B cell (primary cell): Measurements from ENCODE around the gene TTPAL. TPM values are rescaled to one million over a fixed set of nuclear protein-coding genes. Genes with fewer than 3 reads are reported as not detected.

Experiments
- ATAC-seq: fragments of 200-7000 bp; cut with Tn5 transposase; one replicate; pipeline ENCODE4 v1.10.0; 2021; ENCODE audit warnings: low read depth, mild to moderate bottlenecking, moderate number of reproducible peaks, moderate library complexity
- CTCF ChIA-PET: fragments of 350-600 bp; sonication (Branson Sonifier 250); formaldehyde crosslinking; loops from one replicate; lab custom pipeline; 2021; ENCODE audit warnings: antibody characterized with exemption, inconsistent platforms; lab: Charles Lee
- POLR2A ChIA-PET: fragments of 350-600 bp; sonication (Branson Sonifier 250); formaldehyde crosslinking; loops from one replicate; lab custom pipeline; 2021; ENCODE audit warnings: antibody characterized with exemption; lab: Charles Lee
- DNase-seq: peaks from one replicate; pipeline ENCODE4 v3.0.0; 2013
- H2AFZ ChIP-seq: 2 replicates; pipeline ENCODE4 v1.6.1; 2012; ENCODE audit warnings: mild to moderate bottlenecking, low read depth, low read length; ENCODE audit not compliant: insufficient read depth, poor library complexity, severe bottlenecking
- H3K27ac ChIP-seq, 2 donors: 1 replicate in 1 of 2; 2 replicates in 1 of 2; pipeline ENCODE4 v1.5.1; 2012 to 2013; ENCODE audit warnings: low read length in 2 of 2, mild to moderate bottlenecking in 2 of 2, moderate library complexity in 1 of 2
- H3K27me3 ChIP-seq, 4 experiments: fragments of 200-600 bp in 1 of 4; sonication (generic) in 1 of 4; replicated peaks in 1 of 4; 1 replicate in 2 of 4; 2 replicates in 2 of 4; pipeline versions ENCODE4 v1.6.1 to v1.7.0; 2013 to 2016; ENCODE audit warnings: low read length in 3 of 4, mild to moderate bottlenecking in 2 of 4, mixed read lengths in 1 of 4, moderate library complexity in 1 of 4; ENCODE audit not compliant: insufficient read depth in 4 of 4, control insufficient read depth in 3 of 4; ENCODE audit errors: control extremely low read depth in 1 of 4
- H3K36me3 ChIP-seq, 2 experiments: replicated peaks in 1 of 2; 1 replicate in 1 of 2; 2 replicates in 1 of 2; pipeline versions ENCODE4 v1.6.1 to v1.7.1; 2013; ENCODE audit warnings: low read length in 1 of 2; ENCODE audit not compliant: insufficient read depth in 2 of 2, control insufficient read depth in 1 of 2; ENCODE audit errors: control extremely low read depth in 1 of 2, extremely low read depth in 1 of 2
- H3K4me1 ChIP-seq, 2 donors: fragments of 200-600 bp in 1 of 2; sonication (generic) in 1 of 2; 1 replicate in 1 of 2; 2 replicates in 1 of 2; pipeline versions ENCODE4 v1.5.1 to v1.6.1; 2013 to 2017; ENCODE audit warnings: low read length in 2 of 2; ENCODE audit not compliant: control insufficient read depth in 2 of 2, insufficient read depth in 2 of 2
- H3K4me2 ChIP-seq: replicated peaks from 2 replicates; pipeline ENCODE3; 2012; ENCODE audit warnings: mild to moderate bottlenecking, low read depth, low read length; ENCODE audit not compliant: poor library complexity, severe bottlenecking
- H3K4me3 ChIP-seq, 5 experiments: fragments of 200-600 bp in 1 of 5; sonication (generic) in 1 of 5; 1 replicate in 3 of 5; 2 replicates in 2 of 5; pipeline versions ENCODE4 v1.5.1 to v1.7.0; 2011 to 2016; ENCODE audit warnings: low read length in 4 of 5, mild to moderate bottlenecking in 4 of 5, low read depth in 2 of 5, control low read depth in 1 of 5, moderate library complexity in 1 of 5; ENCODE audit not compliant: insufficient read depth in 1 of 5; ENCODE audit errors: control extremely low read depth in 1 of 5, extremely low read depth in 1 of 5
- H3K79me2 ChIP-seq: fragments of 200-600 bp; sonication (generic); one replicate; pipeline ENCODE4 v1.6.0; 2016; ENCODE audit warnings: low read length; ENCODE audit not compliant: control insufficient read depth, insufficient read depth
- H3K9ac ChIP-seq: fragments of 200-600 bp; sonication (generic); 2 replicates; pipeline ENCODE4 v1.6.1; 2017; ENCODE audit warnings: mild to moderate bottlenecking, low read length, moderate library complexity
- H3K9me3 ChIP-seq, 3 donors: one replicate each; pipeline versions ENCODE4 v1.6.1 to v1.7.1; 2013; ENCODE audit warnings: low read length in 2 of 3; ENCODE audit not compliant: control insufficient read depth in 2 of 3, insufficient read depth in 1 of 3; ENCODE audit errors: control extremely low read depth in 1 of 3
- H4K20me1 ChIP-seq: 2 replicates; pipeline ENCODE4 v1.6.0; 2012; ENCODE audit warnings: mild to moderate bottlenecking, low read length; ENCODE audit not compliant: insufficient read depth, control insufficient read depth, poor library complexity, severe bottlenecking
- H3K27ac Mint-ChIP-seq: one replicate; pipeline ENCODE4 v1.8.0; 2021; ENCODE audit warnings: mixed read lengths
- H3K27me3 Mint-ChIP-seq: one replicate; pipeline ENCODE4 v1.8.0; 2021; ENCODE audit warnings: mixed read lengths
- H3K4me1 Mint-ChIP-seq: one replicate; pipeline ENCODE4 v1.8.0; 2021; ENCODE audit warnings: mixed read lengths
- H3K4me3 Mint-ChIP-seq: one replicate; pipeline ENCODE4 v1.8.0; 2021; ENCODE audit warnings: mixed read lengths
- H3K9me3 Mint-ChIP-seq: one replicate; pipeline ENCODE4 v1.8.0; 2022; ENCODE audit warnings: mixed read lengths; ENCODE audit not compliant: insufficient read depth
- CTCF ChIP-seq: fragments of 200-600 bp; IDR thresholded peaks from one replicate; pipeline ENCODE4 v1.8.0; 2022; ENCODE audit warnings: antibody characterized with exemption, mild to moderate bottlenecking
- EZH2 ChIP-seq: IDR thresholded peaks from 2 replicates; pipeline ENCODE4 v1.6.1; 2012; ENCODE audit warnings: borderline replicate concordance, low read depth, mild to moderate bottlenecking, moderate library complexity, low read length; ENCODE audit not compliant: insufficient read depth, poor library complexity, severe bottlenecking
- WGBS: methylation state at CpG from one replicate; pipeline ENCODE4 v1.1.5; 2013; ENCODE audit warnings: missing lambda C conversion rate; ENCODE audit not compliant: insufficient coverage; 5-methylcytosine and 5-hydroxymethylcytosine counted together
- intact Hi-C: fragments of 100-400 bp; cut with micrococcal nuclease; formaldehyde crosslinking; loops from one replicate; pipeline ENCODE4 v1.10.0; 2022
- polyA plus RNA-seq: library from polyadenylated mRNA; depleted of rRNA; stranded (reverse); fragments of >200 nt; gene quantifications from 2 replicates; pipeline ENCODE4 v1.2.3, GENCODE V29; 2012
- total RNA-seq, 2 donors: library from RNA; stranded (reverse); fragments of 120-200 nt in 1 of 2; gene quantifications; 1 replicate in 1 of 2; 2 replicates in 1 of 2; pipeline versions ENCODE4 v1.2.3 to v1.2.4, GENCODE V29; 2013 to 2022

The TTPAL gene
- total and polyA plus RNA-seq, 2 donors (not counting 1 experiment from before 2014, with no cell fraction given) = 4.0 to 26.8 TPM

GRCh38 chr20:44491635-44492395 is 16.1 kb downstream of the TTPAL start:
- Mint-ChIP-seq H3K4me1 (peaks cover 10% of the 10 kb centered on the region), H3K9me3 (no peaks in the 10 kb centered on the region), H3K27me3 (no peaks in the 10 kb centered on the region), H3K27ac (peak overlapping the region; percentile 67), H3K4me3 (no peak overlapping the region)
- Histone ChIP-seq H2AFZ (no peak overlapping the region), H3K4me2 (no peak overlapping the region), H3K27ac (no peak overlapping the region), H3K9me3 (no peaks in the 10 kb centered on the region), H3K9ac (no peak overlapping the region), H3K4me3 (no peak overlapping the region), H3K79me2 (no peaks in the 10 kb centered on the region), H3K27me3 (no peaks in the 10 kb centered on the region), H3K4me1 (peaks cover 2% of the 10 kb centered on the region in 2 donors), H4K20me1 (no peaks in the 10 kb centered on the region), H3K36me3 (peaks cover 16 to 76% of the 10 kb centered on the region in 2 experiments)
- WGBS = 92% methylated on average over 4 of the region's 5 CpGs
- ATAC-seq = no peak
- intact Hi-C loops = no loop called here
- TF ChIP-seq CTCF (no peak), EZH2 (no peak)
- CTCF ChIA-PET = interaction anchor here (0.5 kb wide), 1 partner anchor 118 kb away, joined by 3 read pairs; no protein-coding TSS in a partner anchor
- POLR2A ChIA-PET = no interaction called here
- DNase-seq = no peak

GRCh38 chr20:44494266-44494665 is 18.6 kb downstream of the TTPAL start:
- Histone ChIP-seq H2AFZ (no peak overlapping the region), H3K9me3 (no peaks in the 10 kb centered on the region), H3K27me3 (no peaks in the 10 kb centered on the region), H3K4me3 (no peak overlapping the region), H3K4me2 (no peak overlapping the region), H4K20me1 (no peaks in the 10 kb centered on the region), H3K9ac (no peak overlapping the region), H3K4me1 (peaks cover 6% of the 10 kb centered on the region in 2 donors), H3K36me3 (peaks cover 16 to 78% of the 10 kb centered on the region in 2 experiments), H3K79me2 (no peaks in the 10 kb centered on the region), H3K27ac (no peak overlapping the region)
- no peak for TF ChIP-seq CTCF
- no peak for TF ChIP-seq EZH2
- ATAC-seq = no peak
- WGBS = no CpG with 5 or more reads among the region's 1 CpG
- no peak for DNase-seq
- ChIA-PET CTCF (no interaction called here), POLR2A (no interaction called here)
- peaks cover 26% of the 10 kb centered on the region for H3K4me1 Mint-ChIP-seq
- H3K4me3 Mint-ChIP-seq = no peak overlapping the region
- intact Hi-C loops = no loop called here
- no peaks in the 10 kb centered on the region for H3K9me3 Mint-ChIP-seq
- H3K27ac Mint-ChIP-seq = no peak overlapping the region
- no peaks in the 10 kb centered on the region for H3K27me3 Mint-ChIP-seq
